Brain pericyte (primary cell): ENCODE results near the gene SLC17A9.

ENCODE experiments used
- DNase-seq: peaks from one replicate; pipeline ENCODE4 v3.0.0-alpha.2; 2012; ENCODE audit warnings: low read depth, low spot score

SLC17A9 gene

DNA sequence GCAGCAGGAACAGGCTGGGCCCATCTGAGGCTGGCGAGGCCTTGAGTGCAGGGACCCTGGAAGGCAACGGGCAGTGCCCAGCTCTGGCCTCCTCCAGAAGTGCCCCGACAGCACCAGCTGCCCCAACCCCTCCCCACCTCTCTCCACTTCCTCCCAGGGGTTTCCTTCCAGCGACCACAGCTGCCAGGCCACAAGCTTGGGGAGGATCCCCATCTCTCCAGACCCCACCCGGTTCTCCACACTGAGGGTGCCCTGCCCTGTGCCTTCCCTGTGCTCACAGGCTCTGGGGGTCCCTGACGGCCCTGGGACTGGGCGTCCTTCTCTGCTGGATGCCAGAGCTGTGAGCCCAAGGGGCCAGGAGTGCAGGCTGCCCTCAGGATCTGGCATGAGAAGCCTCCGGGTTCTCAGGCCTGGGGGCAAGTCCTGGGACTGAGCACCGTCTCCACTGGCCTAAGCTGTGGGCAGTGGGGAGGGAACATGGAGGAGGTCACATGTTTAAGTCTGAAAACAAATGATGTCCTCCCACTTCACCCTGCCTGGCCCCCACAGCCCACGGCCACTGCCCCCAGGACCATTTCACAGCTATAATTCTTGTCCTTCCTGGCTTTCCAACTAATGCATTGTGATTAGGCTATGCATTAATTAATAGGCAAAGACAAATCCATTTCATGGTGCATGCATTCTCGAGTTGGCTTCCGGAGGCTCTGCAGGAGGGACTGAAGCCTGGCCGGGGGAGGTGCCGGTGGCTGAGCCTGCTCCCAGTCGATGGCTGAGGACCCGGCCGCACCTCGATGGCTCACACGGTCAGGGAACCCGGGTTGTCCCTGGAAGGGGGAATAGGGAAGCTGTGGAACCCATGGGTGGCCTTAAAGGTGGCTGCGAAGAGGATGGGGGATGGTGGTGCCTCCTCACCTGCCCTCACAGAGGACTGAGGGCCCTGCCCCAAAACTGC, 29.9 kb downstream of the SLC17A9 start:
- DNase-seq = no peak

DNA sequence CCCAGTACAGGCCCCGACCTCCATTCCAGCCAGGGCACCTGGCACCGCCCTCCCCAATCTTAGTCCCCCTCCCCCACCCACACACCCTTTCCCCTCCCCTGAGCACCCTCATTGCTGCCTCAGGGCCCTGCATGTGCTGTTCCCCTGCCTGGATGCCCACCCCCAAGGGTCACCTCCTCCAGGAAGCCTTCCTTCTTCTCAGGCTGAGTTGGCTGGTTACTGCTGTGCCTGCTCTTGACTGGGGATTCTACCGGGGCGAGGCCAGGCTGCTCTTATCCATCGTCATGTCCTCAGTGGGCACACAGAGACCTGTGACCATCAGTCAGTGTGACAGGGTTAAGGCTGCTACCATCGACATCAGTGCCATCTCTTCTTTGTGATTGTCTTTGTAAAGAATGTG, 30.7 kb downstream of the SLC17A9 start:
- no peak for DNase-seq

DNA sequence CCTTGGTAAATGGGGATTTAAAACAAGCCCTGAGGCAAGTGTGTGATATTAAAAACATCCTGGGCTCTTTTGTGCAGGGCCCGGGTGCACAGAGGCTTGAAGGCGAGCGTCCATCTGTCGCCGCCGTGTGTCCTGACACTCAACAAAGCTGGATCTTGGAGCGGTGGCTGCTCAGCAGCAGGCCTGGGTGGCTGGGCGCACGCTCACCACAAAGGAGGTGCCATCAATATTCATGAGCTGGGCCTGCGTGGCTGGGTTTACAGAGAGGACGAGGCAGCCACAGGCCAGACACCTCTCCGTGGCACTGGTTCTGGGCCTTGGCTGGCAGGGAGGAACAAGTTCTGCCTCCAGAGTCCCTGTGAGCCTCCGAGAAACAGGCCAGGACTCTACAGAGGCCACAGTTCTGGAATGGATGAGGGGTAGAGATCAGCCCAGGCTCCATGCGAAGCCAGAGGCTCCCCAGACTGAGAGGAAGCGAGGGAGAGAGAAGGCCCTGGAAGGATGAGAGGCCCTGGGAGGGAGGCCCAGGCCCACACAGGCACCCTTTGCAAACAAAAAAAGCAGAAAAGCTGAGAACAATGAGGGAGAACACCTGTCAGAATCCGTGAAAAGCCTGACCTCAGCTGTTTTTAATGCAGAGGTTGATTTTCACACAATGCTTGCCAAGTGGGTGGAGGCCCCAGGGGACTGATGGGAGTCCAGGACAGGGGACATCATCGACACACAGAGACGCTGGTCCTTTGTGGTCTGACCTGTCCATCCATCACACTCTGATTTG, 32.3 kb downstream of the SLC17A9 start:
- no peak for DNase-seq

DNA sequence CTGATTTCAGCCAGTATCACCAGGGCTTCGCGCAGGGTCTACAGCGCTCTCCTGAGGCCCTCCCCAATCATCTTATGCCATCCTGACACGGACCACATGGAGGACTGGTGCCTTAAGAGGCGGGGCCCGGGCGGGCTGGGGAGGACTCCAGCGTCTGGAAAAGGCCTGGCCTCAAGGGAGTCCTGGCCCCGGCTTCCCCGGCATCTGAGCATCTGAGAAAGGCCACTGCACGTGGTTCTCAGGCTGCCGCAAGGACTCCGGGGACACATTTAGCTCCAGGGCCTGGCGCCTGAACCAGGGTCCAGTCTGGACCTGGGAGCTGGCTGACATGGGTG, 32.9 kb downstream of the SLC17A9 start:
- no peak for DNase-seq

DNA sequence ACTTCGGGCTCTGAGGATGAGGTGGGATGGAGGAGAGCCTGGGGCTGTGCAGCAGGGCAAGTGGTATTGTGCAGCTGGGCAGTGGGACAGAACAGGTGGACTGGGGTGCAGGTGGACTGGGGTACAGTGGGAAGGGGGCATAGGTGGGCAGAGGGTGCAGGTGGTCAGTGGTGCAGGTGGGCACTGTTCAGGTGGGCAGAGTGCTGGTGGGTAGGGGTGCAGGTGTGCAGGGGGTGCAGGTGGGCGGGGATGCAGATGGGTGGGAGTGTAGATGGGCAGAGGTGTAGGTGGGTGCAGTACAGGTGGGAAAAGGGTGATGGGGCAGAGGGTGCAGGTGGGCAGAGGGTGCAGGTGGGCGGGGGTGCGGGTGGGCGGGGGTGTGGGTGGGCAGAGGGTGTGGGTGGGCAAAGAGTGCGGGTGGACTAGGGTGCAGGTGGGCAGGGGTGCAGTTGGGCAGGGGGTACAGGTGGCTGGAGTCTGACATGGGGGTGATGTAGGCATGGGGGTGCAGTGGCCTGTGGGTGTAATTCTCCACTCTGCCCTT, 33.8 kb downstream of the SLC17A9 start:
- DNase-seq = no peak

DNA sequence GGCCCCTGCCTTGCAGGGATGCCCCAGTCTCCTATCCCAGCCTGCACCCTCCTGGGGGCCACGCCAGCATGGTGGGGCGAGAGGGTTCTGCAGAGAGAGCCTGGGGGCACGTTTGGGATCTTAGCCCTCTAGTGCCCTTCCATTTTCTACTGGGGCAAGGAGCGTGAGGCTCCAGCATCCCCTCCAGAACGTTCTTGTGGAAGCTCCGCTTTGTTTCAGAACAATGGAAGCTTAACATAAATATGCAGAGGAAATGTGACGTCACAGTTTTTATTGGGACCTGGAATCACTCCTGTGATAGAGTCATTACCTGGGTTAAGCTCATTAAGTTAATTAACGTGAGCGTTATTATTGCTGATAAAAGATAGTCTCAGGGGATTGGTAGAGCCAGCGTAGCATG, 34.6 kb downstream of the SLC17A9 start:
- no peak for DNase-seq

DNA sequence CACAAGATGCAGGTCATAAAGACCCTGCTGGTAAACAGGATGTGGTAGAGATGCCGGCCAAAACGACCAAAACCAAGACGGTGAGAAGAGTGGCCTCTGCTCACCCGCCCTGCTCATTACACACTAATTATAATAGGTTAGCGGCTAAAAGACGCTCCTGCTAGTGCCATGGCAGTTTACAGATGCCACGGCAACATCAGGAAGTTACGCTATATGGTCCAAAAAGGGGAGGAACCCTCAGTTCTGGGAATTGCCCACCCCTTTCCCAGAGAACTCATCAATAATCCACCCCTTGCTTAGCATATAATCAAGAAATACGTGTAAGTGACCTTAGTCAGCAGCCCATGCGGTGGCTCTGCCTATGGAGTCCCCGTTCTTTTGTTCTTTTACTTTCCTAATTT, 36.7 kb downstream of the SLC17A9 start:
- DNase-seq = no peak

DNA sequence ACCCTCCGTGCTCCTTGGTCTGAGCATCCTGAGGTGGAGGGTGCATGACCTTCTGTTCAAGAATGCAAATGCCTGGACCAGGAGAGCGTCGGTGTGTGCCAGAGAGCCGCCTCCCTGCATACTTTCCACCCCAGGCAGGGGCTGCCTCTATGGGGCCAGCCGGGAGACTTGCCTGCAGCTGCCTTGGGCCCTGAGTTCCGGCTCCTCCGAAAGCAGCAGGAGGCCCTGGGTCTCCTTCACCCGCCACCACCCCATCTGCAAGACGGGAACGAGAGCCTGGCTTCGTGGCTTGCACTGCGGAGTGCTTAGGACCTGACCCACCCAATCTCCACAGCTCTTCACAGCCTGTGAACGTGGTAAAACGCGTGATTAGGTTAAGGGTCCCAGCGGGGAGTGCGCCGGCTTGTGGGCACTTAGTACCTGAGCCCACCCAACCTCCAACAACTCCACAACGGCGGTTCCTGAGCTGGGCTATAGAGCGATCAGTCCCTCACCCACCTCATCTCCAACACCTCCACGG, 37.9 kb downstream of the SLC17A9 start:
- no peak for DNase-seq

DNA sequence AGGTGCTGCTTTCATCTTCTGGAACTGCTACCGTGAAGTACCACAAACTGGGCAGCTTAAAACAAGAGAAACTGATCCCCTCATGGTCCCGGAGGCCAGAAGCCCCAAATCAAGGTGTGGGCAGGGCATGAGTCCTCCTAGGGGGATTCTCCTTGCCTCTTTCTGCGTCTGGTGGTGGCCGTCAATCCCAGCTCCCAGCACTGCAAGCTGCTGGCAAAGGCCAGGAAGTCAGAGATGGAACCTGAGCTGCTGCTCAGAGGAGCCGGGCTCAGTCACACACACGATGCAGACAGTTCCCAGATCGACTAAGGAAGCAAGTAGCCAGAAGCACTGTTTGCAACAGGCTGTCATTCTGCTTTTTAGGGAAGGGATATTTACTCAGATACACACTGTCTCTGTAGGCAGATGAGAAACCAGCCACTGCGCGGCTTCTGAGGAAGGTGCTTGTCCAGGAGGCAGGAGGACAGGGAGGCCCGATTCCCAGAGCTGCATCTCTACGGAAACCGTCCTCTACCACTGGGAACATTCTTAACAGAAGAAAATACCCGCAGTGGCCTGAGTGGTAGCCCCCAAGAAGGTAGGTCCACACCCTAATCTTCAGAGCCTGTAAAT, 38.8 kb downstream of the SLC17A9 start:
- DNase-seq = no peak

DNA sequence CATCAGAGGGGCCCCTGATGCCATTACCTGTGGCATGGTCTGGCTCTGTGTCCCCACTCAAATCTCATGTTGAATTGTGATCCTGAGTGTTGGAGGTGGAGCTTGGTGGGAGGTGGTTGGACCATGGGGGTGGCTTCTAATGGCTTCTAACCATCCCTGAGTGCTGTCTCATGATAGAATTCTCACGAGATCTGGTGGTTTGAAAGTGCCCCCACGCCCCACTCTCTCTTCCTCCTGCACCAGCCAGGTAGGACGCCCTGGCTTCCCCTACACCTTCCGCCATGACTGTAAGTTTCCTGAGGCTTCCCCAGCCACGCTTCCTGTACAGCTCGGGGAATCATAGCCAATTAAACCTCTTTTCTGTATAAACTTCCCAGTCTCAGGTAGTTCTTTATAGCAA, 39.4 kb downstream of the SLC17A9 start:
- no peak for DNase-seq

DNA sequence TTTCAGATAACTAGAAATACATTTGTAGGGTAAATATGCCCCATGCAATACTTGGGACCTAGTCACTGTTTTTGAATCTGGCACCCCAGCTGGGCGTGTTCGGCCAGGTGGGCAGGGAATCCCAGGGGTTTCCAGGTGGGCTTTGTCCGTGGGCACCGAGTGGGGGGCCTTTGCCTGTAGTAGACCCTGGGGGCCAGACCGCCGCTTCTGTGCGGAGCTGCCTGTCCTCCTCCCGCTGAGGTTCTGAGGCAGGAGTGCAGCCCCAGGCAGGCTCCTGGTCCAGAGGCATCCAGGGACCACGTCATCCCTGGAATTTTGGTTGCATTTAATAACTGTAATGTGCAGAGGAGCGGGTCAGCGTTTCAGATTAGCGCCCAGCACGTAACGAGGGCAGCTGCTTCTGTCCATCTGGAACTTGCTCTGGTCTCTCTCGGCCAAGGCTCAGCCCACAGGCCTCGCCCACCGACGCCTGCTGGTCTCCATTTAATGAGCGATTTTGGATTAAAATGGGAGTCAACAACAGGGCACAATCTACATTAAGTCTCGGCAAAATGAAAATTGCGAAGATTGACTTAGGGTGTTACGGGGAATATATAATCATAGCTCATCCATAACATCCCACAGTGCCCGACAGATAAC, 41.5 kb downstream of the SLC17A9 start:
- no peak for DNase-seq

DNA sequence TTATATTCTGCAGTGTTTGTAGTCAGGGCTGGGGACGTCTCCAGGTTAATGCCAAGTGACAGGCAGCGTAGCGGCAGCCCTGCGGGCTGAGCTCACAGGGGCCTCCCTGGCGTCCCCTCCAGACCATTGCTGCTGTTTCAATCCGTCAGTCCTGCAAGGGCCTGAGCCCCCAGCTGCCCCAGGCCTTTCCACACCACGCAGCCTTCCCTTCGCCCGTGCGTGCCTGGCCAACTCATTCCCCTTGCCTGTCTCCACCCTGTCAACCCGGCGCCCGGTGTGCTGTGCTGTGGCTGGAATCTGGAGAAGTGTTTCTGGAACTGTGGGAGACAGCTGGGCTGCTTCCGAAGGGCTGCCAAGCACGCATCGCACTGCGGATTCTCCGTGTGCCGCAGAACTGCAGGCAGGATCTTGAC, 42.4 kb downstream of the SLC17A9 start:
- no peak for DNase-seq

DNA sequence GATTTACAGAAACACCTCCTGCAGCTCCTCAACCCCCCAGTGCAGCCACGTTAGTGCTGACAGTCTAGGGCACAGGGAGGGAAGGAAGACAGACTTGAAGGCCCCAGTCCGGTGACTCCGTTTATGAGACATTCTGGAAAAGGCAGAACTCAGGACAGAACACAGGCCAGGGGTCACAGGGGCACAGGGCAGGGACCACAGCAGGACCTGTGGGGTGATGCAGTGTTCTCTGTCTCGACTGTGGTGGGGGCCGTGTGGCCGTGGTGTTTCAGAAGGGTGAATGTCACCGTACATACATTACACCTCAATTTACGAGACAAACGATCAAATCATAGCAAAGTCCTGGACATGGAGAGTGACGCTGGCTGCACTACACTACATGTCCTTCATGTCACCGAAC, 43.0 kb downstream of the SLC17A9 start:
- DNase-seq = no peak

DNA sequence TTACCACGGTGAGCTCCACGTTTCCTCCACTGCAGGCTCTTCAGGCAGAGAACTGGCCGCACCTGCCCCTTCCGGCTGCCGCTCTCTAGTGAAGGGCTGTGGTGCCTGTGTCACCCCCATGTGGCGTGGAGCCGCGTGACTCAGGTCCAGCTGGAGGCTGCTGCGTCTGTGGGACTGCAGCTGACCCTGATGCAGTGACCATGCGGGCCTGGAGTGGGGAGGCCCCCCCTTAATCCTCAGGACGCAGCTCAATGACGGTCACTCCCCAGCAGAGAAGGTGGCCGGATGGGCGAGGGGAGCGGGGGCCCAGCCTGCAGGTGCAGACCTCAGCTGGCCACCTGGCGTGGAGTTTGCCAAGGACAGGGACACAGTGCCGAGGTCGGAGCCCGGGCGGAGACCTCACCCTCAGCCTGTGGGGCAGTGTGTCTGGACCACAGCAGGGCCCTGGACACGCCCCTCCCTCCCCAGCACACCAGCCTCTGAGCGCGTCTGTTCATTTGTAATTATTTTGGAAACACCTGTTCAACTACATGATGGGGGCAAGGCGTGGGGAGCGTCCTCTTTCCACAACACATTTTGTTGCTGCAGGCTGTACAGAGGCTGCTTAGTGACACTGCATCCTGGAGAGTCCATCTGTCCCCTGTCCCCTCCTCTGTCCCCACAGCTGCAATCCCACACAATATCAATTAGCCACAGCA, 43.5 kb downstream of the SLC17A9 start:
- DNase-seq = no peak

DNA sequence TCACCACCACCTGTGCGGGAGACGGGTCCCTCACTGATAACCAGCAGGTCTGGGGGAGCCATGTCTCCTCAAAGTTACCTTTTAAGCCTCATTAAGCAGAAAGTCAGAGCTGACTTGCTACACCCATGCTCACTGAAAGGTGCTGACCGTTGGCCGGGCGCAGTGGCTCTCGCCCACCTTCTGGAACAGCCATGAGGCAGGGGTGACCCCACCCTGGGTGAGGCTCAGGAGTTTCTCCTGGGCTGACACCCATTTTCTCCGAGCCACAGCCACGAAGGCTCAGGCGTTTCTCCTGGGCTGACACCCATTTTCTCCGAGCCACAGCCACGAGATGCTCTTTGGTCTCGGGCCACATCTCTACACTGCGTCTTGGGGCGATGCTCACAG, 44.1 kb downstream of the SLC17A9 start:
- DNase-seq = no peak

DNA sequence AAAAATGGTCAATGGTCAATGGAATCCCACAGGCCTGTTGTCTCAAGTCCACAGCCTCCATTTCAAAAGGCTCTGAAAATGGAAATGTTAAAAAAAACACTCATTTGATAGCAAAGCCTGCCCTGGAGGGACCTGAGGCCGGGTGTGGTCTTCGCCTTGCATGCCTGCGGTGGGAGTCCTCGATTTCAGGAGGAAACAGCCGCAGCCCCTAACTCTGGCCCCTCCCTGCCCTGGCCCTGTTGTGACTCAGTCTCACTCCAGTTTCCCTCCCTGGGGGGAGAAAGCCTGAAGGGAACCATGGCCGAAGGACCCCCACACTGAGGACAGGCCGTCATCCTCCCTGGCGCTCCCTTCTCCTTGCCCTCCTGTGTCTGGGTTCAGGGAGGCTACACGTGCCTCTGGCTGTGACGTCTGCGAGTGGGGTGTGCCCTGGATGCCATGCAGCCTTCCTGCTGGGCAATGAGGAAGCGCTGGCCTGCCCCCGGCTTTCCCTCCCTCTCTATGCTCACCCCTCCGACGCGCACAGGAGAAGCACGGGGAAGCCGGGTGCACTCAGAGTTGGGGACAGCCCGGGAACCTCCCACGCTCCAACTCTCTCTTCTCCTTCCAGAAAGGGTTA, 45.0 kb downstream of the SLC17A9 start:
- DNase-seq = no peak

DNA sequence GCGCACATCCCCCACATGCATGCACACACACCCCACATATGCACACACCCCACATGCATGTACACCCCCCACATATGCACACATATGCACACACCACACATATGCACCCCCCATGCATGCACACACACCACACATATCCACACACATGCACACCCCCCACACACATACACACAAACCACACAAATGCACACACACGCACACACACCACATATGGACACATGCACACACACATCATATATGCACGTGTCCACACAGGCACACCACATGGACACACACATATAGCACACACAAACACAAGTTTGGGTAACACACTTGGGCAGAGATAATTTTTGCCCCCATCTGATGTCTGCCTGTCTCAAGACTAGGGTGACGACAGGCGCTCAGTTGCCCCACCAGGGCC, 45.9 kb downstream of the SLC17A9 start:
- no peak for DNase-seq

DNA sequence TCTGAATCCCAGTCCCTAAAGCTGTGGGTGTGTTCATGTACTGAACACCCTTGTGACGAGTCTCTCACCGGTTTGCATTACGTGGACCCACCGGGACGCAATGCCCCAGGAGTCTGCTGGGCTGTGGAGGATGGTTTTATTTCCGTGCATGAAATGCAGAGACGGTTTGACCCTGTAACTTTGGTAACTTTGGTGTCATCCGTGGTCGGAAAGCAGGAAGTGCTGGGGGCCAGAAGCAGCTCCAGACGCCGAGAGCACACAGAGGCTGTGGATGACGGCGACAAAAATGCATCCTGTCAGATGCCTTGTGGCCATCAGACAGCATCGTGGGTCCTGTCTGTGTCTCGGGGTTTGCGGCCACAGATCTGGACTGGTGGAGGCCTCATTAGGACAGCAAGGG, 47.1 kb downstream of the SLC17A9 start:
- no peak for DNase-seq

DNA sequence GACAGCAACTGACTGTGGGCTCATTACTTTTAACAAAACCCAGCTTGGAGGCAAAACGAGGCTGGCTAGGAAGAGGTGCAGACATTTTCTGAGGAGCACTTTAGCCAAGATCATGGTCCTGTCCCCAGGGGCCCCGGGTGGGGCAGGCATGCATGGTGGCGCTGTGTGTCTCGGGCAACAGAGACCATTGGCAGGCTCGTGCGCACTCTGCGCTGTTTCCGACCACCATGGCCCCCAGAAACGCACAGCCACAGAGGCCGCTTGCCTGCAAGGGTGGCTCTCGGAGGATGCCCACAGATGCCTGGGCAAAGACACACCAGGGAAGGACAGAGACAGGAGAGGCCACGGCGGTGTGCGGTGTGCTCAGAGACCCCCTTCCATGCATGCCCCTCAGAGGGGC, 47.5 kb downstream of the SLC17A9 start:
- no peak for DNase-seq

DNA sequence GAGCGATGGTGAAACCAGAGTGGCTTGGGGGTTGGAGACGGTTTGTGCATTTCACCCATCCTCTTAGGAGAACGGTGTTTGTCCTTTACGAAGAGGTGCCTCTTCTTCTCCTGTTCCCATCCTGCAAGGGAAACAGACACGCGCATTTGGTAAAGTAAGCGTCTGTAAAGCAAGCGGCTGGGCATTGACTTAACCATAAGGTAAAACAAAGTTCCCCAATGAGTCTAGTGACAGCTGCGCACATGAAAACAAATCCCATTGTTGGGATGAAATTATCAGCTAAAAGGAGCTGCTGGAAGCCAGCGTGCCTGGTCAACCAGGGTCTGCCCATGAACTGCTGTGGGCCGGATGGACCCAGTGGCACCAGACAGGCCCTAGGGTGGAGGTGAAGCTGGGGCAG, 48.4 kb downstream of the SLC17A9 start:
- DNase-seq = no peak

DNA sequence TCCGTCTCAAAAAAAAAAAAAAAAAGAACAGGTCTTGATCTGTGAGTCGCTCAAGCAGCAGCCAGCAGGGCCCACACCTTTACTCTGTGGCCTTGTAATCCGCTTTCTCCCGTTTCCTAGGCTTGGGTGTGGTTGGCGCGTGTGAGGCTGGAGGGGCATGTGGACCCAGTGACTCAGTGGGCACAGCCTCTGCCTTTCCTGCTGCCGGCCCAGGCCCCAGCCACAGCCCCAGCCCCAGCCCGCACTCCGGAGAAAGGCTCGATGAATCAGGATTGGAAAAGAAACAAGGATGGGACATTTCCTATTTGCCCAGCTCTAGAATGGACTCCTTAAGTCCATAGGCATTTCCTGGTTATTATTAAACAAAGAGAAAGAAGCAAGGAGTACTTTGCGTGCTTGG, 50.0 kb downstream of the SLC17A9 start:
- DNase-seq = no peak
